BJ (cell line): ENCODE results near the gene PTPN5. TPM values are rescaled to one million over a fixed set of nuclear protein-coding genes. Genes with fewer than 3 reads are reported as not detected.

Experiments
- CTCF ChIA-PET: fragments of 350-600 bp; formaldehyde crosslinking; extraction: SDS; loops from one replicate; lab custom pipeline; 2021; ENCODE audit warnings: antibody characterized with exemption, inconsistent platforms; lab: Yijun Ruan, JAX
- POLR2A ChIA-PET: fragments of 300-600 bp; sonication (Branson Sonifier 250); formaldehyde crosslinking; extraction: SDS; loops from one replicate; lab custom pipeline; 2021; ENCODE audit warnings: antibody characterized with exemption; lab: Charles Lee
- DNase-seq: peaks from one replicate; pipeline ENCODE4 v3.0.0-alpha.2; 2011; ENCODE audit warnings: low read depth
- H3K27me3 ChIP-seq: 2 replicates; pipeline ENCODE4 v1.6.0; 2011; ENCODE audit warnings: low read length; ENCODE audit not compliant: control insufficient read depth, insufficient read depth
- H3K36me3 ChIP-seq: 2 replicates; pipeline ENCODE4 v1.5.1; 2011; ENCODE audit warnings: low read length; ENCODE audit not compliant: control insufficient read depth, insufficient read depth
- H3K4me3 ChIP-seq: 2 replicates; pipeline ENCODE4 v1.5.1; 2011; ENCODE audit warnings: low read depth, mild to moderate bottlenecking, control low read depth, low read length
- polyA plus RNA-seq: library from polyadenylated mRNA; depleted of rRNA; stranded (reverse); fragments of >200 nt; gene quantifications from 2 replicates; pipeline ENCODE4 v1.2.3, GENCODE V29; 2011
- TF ChIP-seq, protein P1 (sequence below): IDR thresholded peaks from 2 replicates; pipeline ENCODE4 v1.5.1; 2011; ENCODE audit warnings: low read depth, mild to moderate bottlenecking, control low read depth, inconsistent platforms, low read length, moderate library complexity; ENCODE audit not compliant: insufficient read depth

Gene PTPN5
- polyA plus RNA-seq, 1 experiment = not detected

DNA sequence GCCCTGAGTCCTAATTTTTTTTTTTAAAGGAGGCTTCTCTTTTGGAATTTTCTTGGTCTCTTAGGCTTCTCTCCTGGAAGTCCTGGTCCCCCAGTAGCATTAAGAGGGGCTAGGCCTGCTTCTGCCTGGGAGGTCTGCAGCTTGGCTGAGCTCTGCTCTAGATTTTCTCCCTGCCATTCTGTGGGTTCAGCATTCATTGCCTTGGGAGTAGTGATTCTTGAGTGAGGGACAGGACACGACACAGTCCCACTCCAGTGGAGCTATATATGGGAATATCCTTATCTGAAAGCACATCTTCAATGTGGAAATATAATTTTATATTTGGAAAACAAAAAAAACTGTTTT is 69.3 kb downstream of the PTPN5 start:
- no peak for DNase-seq
- Histone ChIP-seq H3K27me3 (no peaks in the 10 kb centered on the region; the same call in 1 of the 2 replicates), H3K36me3 (no peaks in the 10 kb centered on the region), H3K4me3 (no peak overlapping the region)
- ChIA-PET CTCF (interaction anchor here (0.6 to 6.9 kb wide), 35 partner anchors 9 to 1388 kb away, joined by 3 to 85 read pairs (median 4); partner anchors contain the start of genes SPTY2D1 and TMEM86A), POLR2A (no interaction called here)
- TF ChIP-seq, protein P1, sequence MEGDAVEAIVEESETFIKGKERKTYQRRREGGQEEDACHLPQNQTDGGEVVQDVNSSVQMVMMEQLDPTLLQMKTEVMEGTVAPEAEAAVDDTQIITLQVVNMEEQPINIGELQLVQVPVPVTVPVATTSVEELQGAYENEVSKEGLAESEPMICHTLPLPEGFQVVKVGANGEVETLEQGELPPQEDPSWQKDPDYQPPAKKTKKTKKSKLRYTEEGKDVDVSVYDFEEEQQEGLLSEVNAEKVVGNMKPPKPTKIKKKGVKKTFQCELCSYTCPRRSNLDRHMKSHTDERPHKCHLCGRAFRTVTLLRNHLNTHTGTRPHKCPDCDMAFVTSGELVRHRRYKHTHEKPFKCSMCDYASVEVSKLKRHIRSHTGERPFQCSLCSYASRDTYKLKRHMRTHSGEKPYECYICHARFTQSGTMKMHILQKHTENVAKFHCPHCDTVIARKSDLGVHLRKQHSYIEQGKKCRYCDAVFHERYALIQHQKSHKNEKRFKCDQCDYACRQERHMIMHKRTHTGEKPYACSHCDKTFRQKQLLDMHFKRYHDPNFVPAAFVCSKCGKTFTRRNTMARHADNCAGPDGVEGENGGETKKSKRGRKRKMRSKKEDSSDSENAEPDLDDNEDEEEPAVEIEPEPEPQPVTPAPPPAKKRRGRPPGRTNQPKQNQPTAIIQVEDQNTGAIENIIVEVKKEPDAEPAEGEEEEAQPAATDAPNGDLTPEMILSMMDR = no peak; the same call in 1 of the 2 replicates

DNA sequence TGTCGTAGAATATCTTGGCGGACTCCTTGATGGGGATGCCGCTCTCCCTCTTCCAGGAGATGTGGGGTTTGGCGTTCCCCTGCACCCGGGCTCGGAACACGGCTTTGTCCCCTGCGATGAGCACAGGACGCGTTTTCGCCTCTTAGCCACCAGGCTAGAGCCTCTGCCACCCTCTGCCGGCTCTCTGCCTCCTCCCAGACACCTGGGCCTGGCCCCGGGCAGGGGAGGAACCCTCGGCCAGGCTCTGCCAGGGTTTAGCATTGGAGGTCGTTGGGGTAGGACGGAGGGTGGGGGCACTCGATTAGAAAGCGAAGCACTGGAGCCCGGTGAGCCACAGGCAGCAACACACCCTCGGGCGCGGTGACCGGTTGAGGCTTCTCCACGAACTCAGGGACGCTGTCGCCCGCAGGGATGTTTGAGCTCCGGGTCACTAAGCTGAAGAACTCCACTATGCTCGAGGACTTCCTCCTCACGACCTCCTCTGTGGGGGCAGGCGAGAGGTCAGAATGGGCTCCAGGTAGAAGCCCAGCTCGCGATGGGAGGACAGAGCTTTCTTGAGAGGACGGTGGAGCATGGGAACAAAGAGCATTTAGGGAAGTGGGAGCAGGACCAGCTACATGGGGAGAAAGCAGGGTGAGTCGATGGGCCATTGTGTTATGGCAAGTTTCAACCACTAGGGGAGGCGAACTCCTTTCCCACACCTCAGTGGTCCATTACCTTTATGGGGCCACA is 69.9 kb downstream of the PTPN5 start:
- ChIA-PET POLR2A (interaction anchor here (0.6 kb wide), 1 partner anchor 24 kb away, joined by 3 read pairs; no protein-coding TSS in a partner anchor), CTCF (interaction anchor here (0.6 to 6.9 kb wide), 34 partner anchors 9 to 1389 kb away, joined by 3 to 85 read pairs (median 4); partner anchors contain the start of genes SPTY2D1 and TMEM86A)
- Histone ChIP-seq H3K27me3 (no peaks in the 10 kb centered on the region; the same call in 1 of the 2 replicates), H3K36me3 (no peaks in the 10 kb centered on the region), H3K4me3 (peak overlapping the region; percentile 46)
- TF ChIP-seq, protein P1 = peak; percentile 73
- DNase-seq = no peak

DNA sequence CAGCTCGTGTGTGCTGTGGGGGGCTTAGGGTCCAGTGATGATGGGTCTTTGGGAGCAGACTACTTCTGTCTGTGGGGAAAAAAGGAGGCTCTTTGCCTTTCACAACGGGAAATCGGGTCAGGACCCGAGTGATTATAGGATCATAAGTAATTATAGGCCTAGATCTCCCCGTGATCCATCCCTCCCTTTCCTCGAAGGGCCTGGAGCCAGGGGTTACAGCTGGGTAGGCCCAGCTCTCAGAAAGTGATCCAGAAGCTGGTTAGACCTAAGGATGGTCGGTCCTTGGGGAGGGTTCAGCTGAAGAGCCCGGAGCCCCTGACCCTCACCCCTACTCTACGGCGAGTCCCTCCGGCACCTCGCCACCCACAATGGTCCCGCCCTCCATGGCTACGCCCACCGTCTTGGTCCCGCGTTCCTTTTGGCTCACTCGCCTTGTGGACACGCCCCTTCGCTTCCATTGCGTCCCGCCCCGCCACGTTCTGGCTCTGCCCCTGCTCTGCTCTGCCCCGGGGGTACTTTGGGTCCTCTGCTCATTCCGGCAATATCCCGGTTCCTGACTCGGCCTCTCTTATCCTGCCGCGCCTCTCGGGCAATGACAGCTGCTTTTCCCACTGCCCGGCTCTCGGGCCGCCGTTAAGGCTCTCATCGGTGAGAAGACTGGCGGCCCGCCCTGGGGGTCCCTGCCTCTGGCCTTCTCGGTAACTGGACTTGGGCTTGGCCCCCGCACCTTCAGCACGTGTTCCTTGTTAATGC is 70.6 kb downstream of the PTPN5 start:
- Histone ChIP-seq H3K4me3 (peak overlapping the region; percentile 46), H3K27me3 (no peaks in the 10 kb centered on the region; the same call in 1 of the 2 replicates), H3K36me3 (no peaks in the 10 kb centered on the region)
- POLR2A ChIA-PET = interaction anchor here (0.6 kb wide), 1 partner anchor 88 kb away, joined by 3 read pairs; no protein-coding TSS in a partner anchor
- no peak for DNase-seq
- TF ChIP-seq, protein P1 = no peak
- CTCF ChIA-PET = interaction anchor here (0.9 to 6.9 kb wide), 8 partner anchors 8 to 214 kb away, joined by 3 to 85 read pairs (median 4); partner anchors contain the start of gene SPTY2D1

DNA sequence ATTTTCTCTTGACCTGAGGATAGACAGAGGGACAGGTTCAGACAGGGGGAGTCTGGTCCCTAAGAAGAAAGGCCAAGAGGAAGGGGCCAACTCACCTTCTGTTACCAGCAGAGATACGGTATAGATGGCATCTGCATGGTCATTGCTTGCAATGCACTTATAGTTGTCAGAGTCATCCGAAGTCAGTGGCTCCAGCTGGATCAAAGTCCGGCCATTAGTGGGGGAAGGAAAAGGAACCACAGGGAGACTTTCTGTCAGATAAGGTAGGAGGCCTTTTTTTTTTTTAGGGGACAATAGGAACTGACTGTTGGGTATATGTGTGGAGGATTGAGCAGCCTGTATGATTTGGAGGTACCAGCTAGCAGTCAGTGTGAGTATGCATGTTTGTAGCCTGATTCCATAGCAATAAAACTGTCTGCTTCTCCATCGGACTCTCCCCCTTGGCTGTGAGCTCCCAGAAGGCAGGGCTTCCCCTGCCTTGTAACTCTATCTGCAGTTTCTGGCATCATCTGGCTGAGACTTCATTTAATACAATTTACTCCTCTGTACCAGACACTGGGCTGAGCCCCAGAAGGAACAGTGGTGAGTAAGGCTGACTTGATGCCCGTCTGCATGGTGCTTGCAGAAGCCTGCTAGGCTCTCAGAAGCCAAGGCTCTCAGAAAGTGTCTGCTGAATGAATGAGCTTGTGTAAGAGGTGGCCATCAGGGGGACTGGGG is 71.3 kb downstream of the PTPN5 start:
- no peak for DNase-seq
- TF ChIP-seq, protein P1 = no peak
- H3K27me3 ChIP-seq = no peaks in the 10 kb centered on the region; the same call in 1 of the 2 replicates
- ChIA-PET CTCF (interaction anchor here (1.5 to 6.9 kb wide), 2 partner anchors 8 to 13 kb away, joined by 3 to 85 read pairs; no protein-coding TSS in a partner anchor), POLR2A (interaction anchor here (0.6 kb wide), 1 partner anchor 87 kb away, joined by 3 read pairs; no protein-coding TSS in a partner anchor)
- no peak overlapping the region for H3K4me3 ChIP-seq
- H3K36me3 ChIP-seq = no peaks in the 10 kb centered on the region
